BJ (cell line): ENCODE measurements around the gene TOM1L2. TPM values are rescaled to one million over a fixed set of nuclear protein-coding genes. Genes with fewer than 3 reads are reported as not detected.

Experiments
- CTCF ChIA-PET: fragments of 350-600 bp; formaldehyde crosslinking; extraction: SDS; loops from one replicate; lab custom pipeline; 2021; ENCODE audit warnings: antibody characterized with exemption, inconsistent platforms; lab: Yijun Ruan, JAX
- POLR2A ChIA-PET: fragments of 300-600 bp; sonication (Branson Sonifier 250); formaldehyde crosslinking; extraction: SDS; loops from one replicate; lab custom pipeline; 2021; ENCODE audit warnings: antibody characterized with exemption; lab: Charles Lee
- DNase-seq: peaks from one replicate; pipeline ENCODE4 v3.0.0-alpha.2; 2011; ENCODE audit warnings: low read depth
- H3K27me3 ChIP-seq: 2 replicates; pipeline ENCODE4 v1.6.0; 2011; ENCODE audit warnings: low read length; ENCODE audit not compliant: control insufficient read depth, insufficient read depth
- H3K36me3 ChIP-seq: 2 replicates; pipeline ENCODE4 v1.5.1; 2011; ENCODE audit warnings: low read length; ENCODE audit not compliant: control insufficient read depth, insufficient read depth
- H3K4me3 ChIP-seq: 2 replicates; pipeline ENCODE4 v1.5.1; 2011; ENCODE audit warnings: low read depth, mild to moderate bottlenecking, control low read depth, low read length
- polyA plus RNA-seq: library from polyadenylated mRNA; depleted of rRNA; stranded (reverse); fragments of >200 nt; gene quantifications from 2 replicates; pipeline ENCODE4 v1.2.3, GENCODE V29; 2011
- TF ChIP-seq, protein P1 (sequence below): IDR thresholded peaks from 2 replicates; pipeline ENCODE4 v1.5.1; 2011; ENCODE audit warnings: low read depth, mild to moderate bottlenecking, control low read depth, inconsistent platforms, low read length, moderate library complexity; ENCODE audit not compliant: insufficient read depth

The TOM1L2 gene
- polyA plus RNA-seq, 1 experiment: 39.6 TPM

DNA sequence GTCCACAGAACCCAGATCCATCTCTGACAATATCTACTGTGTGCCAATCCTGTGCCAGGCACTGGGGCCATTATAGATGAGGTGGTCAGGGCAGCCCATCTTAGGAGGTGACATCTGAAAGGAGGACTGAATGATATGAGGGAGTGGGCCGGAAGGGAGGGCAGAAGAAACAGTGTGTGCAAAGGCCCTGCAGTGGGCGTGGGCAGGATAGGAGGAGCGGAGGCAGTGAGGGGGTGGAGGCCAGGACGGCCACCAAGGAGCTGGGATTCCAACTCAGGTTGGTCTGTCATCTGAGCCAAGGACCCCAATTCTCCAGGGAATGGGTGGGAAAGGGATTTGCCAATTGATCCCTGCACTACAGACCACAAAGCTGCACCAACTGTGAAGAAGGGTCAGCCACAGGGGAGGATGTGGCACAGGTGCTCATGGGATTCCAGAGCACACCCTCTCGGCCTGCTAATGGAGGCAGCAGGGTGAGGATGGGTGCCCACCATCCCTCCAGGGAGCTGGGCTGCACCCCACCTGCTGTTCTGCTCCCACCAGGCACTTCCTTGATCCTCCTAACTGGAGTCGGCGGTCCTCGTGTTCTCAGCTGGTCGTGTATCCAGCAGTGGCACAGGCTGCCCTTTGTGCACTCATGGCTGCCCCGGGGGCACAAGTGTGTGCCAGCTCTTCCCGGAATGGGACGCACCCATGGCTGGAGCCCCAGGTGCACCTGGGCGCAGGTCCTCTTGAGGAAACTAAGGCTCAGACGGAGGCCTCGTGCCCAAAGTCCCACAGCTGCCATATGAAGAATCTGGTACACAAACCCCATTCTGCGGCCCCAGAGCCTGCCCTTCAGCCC lies 145.0 kb downstream of the TOM1L2 start:
- no peak for DNase-seq
- TF ChIP-seq, protein P1, sequence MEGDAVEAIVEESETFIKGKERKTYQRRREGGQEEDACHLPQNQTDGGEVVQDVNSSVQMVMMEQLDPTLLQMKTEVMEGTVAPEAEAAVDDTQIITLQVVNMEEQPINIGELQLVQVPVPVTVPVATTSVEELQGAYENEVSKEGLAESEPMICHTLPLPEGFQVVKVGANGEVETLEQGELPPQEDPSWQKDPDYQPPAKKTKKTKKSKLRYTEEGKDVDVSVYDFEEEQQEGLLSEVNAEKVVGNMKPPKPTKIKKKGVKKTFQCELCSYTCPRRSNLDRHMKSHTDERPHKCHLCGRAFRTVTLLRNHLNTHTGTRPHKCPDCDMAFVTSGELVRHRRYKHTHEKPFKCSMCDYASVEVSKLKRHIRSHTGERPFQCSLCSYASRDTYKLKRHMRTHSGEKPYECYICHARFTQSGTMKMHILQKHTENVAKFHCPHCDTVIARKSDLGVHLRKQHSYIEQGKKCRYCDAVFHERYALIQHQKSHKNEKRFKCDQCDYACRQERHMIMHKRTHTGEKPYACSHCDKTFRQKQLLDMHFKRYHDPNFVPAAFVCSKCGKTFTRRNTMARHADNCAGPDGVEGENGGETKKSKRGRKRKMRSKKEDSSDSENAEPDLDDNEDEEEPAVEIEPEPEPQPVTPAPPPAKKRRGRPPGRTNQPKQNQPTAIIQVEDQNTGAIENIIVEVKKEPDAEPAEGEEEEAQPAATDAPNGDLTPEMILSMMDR: no peak
- Histone ChIP-seq H3K36me3 (peaks cover 4% of the 10 kb centered on the region), H3K4me3 (no peak overlapping the region), H3K27me3 (no peaks in the 10 kb centered on the region)
- CTCF ChIA-PET: interaction anchor here (1.0 to 1.3 kb wide), 3 partner anchors 15 to 94 kb away, joined by 3 to 4 read pairs (median 3); no protein-coding TSS in a partner anchor
- POLR2A ChIA-PET: no interaction called here

DNA sequence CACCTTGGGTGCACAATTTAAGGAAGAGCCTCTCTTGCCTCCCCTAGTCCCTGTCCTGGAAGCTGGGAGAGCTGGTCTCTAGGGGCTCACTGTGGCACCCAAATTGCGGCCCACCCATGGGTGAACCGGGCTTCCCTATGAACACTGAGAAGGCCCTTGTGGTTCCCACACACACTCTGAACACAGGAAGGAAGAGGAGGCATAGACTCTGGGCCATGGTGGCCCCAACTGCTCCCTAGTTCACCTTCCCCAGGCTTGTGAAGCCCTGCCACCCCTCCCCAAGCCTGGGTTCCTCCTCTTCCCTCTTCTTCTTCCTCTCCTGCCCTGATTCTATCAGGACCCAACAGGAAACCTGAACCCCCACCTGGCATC lies 145.9 kb downstream of the TOM1L2 start:
- Histone ChIP-seq H3K27me3 (no peaks in the 10 kb centered on the region), H3K4me3 (no peak overlapping the region), H3K36me3 (peaks cover 4% of the 10 kb centered on the region)
- ChIA-PET POLR2A (no interaction called here), CTCF (interaction anchor here (0.5 to 1.1 kb wide), 2 partner anchors 15 to 824 kb away, joined by 3 read pairs; no protein-coding TSS in a partner anchor)
- TF ChIP-seq, protein P1: no peak
- no peak for DNase-seq

DNA sequence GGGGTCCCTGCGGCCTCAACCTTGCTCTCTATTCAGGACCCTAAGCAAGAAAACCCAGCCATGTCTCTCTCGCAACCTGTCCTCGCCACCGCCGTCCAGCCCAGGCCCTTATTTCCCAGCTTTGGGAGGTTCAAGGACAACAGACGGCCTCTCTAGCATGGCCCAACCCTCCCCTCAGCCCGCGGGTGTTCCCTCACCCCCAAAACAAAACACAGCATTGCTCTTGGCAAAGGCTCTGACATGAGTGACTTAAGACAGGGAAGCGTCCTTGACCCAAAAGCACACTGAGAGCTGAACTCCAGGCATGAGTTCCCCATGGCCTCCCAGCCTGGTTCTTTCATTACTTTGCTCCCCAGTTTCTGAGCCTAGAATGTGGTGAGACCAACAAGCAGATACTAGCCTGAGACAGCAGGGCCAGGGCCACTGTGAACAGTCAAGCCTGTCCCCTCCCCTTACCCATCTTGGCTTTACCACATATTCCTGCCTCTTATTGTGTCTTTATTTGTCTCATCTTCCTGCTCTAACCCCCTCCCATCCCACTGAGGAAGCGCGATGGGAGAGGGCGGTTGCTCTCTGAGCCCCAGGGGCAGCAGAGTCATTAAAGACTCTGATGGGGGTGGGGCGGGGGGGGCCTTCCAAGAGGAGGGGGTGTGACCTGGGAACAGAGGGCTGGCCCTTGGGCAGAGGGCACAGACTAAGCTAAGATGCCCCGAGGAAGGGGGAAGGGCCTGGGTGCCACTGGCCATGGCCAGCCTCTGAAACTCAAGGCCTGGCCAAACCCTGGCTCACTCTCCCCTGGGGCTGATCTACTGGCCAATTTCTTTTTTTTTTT lies 147.2 kb downstream of the TOM1L2 start:
- CTCF ChIA-PET: interaction anchor here (0.6 kb wide), 1 partner anchor 11 kb away, joined by 4 read pairs; no protein-coding TSS in a partner anchor
- no peak for DNase-seq
- POLR2A ChIA-PET: no interaction called here
- TF ChIP-seq, protein P1: no peak
- H3K27me3 ChIP-seq: no peaks in the 10 kb centered on the region
- H3K36me3 ChIP-seq: peaks cover 6% of the 10 kb centered on the region
- no peak overlapping the region for H3K4me3 ChIP-seq

DNA sequence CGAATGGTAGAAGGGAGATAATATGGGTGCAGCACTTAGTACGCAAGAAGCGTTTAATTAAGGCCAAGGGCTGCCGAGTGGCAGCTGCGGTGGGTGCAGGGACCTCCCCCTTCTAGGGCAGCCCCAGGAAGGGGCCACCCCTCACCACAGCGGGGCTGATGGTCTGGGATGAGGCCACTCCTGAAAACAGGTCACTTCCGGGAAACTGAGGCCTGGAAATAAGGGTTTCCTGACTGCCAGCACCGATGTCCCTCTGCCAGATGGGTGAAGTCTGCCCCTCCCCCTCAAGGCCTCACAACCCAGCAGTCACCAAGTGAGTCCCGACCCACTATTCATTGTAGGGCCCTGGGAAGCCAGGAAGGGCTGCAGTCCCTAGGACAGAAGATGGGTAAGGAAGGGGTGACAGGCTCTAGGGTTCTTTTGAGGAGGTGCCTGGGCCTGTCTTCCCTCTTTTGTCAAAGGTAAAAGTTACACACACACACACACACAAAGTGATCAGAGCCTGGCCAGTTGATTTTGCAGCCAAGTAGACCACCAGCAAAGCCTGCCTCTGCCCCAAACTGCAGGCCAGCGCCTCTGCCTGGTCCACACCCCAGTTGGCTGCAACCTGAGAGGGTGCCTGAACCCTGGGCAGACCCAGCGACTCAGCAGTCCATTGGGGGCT lies 147.9 kb downstream of the TOM1L2 start:
- no peaks in the 10 kb centered on the region for H3K27me3 ChIP-seq
- CTCF ChIA-PET: interaction anchor here (0.7 kb wide), 1 partner anchor 482 kb away, joined by 3 read pairs; no protein-coding TSS in a partner anchor

More for the DNA sequence above, 147.9 kb downstream of the TOM1L2 start:
- peaks cover 10% of the 10 kb centered on the region for H3K36me3 ChIP-seq
- H3K4me3 ChIP-seq: no peak overlapping the region
- POLR2A ChIA-PET: interaction anchor here (0.7 kb wide), 1 partner anchor 14 kb away, joined by 3 read pairs; no protein-coding TSS in a partner anchor
- no peak for DNase-seq
- TF ChIP-seq, protein P1: no peak
